HG02798 (cell line): ENCODE data around the gene ANKRD39.
"Not testable (repeated sequence)": the region's sequence is repeated elsewhere in the genome, so short reads cannot be mapped to it uniquely, and the experiment has no call there.

ENCODE experiments used
- ATAC-seq: cut with Tn5 transposase; IDR thresholded peaks from one replicate; pipeline ENCODE4 v1.9.1; 2021; ENCODE audit warnings: mild to moderate bottlenecking; ENCODE audit not compliant: unreplicated experiment, poor library complexity

ANKRD39 gene, protein sequence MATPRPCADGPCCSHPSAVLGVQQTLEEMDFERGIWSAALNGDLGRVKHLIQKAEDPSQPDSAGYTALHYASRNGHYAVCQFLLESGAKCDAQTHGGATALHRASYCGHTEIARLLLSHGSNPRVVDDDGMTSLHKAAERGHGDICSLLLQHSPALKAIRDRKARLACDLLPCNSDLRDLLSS

DNA sequence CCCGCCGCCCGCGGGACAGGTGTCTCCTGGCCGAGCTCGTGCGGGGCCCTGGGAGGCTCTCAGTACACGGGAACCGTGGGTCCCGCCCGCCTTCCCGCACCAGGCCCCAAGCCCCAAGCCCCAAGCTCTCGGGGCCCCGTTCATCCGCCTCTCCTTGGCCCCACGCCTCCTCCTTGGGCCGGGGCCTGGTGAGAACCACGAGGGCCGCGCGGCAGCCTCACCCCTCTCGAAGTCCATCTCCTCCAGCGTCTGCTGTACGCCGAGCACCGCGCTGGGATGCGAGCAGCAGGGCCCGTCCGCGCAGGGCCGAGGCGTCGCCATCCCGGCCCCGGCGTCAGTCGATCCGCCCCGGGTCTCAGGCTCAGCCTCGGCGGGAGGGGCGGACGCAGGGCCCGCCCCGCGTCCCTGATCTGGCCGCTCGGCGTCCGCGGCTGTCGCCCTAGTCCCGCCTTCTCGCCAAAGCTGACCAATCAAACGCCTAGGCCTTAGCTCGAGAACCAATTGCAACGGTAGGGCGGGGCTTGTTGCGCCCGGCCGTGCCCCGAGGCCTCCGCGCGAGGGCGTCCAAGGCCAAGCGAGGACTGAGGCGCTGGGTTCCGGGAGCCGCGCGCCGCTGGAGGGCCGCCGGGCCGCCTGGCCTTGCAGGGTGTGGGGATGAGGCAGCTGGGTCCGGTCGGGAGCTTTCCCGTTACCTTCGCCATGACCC lies at the start of gene ANKRD39:
TSS of gene ANKRD39 (minus strand) at position 350 of the 706 bp plus-strand sequence. CDS start at position 321, 29 bp downstream.
- ATAC-seq = peak; percentile 96

GRCh38 chr2:96906729-96907114 lies 48.9 kb upstream of the ANKRD39 start:
- ATAC-seq = no peak

DNA sequence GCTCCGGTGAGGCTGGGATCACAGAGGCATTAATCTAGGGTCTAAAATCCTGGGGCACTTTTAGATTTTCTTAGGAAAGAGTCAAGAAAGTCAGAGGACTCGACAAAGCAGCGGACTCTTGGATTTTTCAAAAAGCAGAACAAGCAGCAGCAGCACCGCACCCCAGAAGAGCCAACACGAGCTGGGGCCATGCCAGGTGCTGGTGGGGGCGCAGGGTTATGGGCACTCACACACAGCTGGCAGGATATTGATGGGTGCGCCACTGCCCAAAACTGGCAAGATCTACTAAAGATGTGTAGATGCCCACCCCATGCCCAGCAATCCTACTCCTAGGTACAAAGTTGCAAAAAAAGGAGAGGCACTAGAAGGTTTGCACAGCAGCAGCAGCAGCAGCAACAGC lies 46.0 kb upstream of the ANKRD39 start:
- ATAC-seq = no peak

GRCh38 chr2:96903318-96903717 lies 45.5 kb upstream of the ANKRD39 start:
- no peak for ATAC-seq

GRCh38 chr2:96900237-96900636 lies 42.4 kb upstream of the ANKRD39 start:
- ATAC-seq = no peak

DNA sequence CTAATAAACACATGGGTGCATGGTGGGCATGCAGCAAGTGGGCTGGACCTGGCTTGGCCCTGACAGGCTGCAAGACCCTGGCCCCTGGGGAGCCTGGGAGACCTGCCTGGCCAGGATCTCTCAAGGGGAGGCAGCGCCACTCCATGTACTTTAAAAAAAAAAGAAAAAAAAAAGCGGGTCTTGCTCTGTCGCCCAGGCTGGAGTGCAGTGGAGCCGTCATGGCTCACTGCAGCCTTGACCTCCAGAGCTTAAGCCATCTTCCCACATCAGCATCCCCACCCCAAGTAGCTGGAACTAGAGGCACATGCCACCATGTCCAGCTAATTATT lies 41.6 kb upstream of the ANKRD39 start:
- no peak for ATAC-seq

GRCh38 chr2:96898641-96899412 lies 41.0 kb upstream of the ANKRD39 start:
- ATAC-seq = no peak

DNA sequence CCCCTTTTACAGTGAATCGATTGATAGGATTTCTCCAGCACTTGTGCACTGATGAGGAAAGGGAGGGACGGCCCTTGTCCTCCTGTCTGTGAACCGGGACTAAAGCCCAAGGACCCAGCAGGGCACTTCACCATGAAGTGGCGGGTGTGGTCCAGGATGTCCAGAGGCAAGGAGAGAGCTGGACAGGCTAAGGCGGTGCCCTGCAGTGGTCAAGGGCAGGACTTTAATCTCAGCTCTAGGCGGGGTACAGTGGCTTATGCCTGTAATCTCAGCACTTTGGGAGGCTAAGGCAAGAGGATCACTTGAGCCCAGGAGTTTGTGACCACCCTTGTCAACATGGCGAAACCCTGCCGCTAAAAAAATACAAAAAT lies 40.3 kb upstream of the ANKRD39 start:
- no peak for ATAC-seq

- no peak for ATAC-seq
Measured at GRCh38 chr2:96897491-96898134, 39.8 kb upstream of the ANKRD39 start.

- ATAC-seq = no peak
Measured at GRCh38 chr2:96895746-96896651, 38.2 kb upstream of the ANKRD39 start.

GRCh38 chr2:96895032-96895745 lies 37.4 kb upstream of the ANKRD39 start:
- no peak for ATAC-seq

DNA sequence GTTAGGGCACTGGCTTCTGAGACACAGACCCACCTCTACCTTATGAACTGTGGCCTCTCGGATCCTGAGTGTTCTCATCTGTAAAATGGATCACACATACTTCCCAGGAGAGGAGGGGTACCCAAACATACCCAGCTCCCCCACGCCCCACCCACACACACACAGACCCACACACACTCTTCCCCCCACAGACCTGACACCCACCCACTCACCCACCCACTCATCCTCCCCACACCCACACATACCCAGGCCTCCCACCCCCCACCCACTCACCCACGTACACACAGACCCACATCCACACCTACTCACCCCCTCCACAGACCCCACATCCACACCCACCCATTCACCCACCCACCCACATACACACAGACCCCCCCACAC lies 36.3 kb upstream of the ANKRD39 start:
- no peak for ATAC-seq

DNA sequence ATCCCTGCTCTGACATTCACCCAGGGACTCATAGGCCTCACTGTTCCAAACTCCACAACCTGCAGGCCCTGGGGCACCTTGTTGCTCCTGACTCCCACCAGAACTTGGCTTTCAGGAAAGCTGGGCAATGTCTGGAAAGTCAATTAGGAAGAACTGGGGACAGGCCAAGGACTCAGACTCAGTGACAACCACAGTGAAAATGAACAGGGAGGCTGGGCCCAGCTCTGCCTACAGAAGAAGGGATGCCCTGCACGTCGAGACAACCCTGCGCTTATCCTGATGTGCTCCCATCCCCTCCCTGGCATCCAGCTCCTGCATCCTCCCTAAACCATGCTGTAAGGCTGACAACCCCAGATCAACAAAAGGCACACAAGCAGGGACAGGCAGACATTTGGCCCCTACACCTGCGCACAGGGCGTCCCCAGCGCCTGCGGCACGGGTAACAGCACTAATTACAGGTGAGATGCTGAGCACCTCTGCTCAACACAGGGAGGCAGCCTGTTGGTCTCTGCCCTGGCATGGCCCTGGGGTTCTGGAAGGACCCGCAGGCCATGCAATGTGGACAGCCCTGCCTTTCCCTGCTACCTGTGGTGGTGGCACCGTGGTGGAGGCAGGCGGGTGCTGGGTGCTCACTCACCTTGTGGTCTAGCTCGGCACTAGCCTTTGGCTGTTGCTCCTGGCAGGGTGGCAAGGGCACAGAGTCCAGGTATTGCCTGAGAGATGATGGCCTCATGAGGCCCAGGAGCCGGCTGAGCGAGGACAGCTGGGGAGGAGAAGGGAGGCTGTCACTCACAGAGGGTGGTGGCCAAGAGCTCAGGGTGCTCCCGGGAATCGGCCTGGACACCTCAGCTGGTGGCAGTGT lies 35.7 kb upstream of the ANKRD39 start:
- no peak for ATAC-seq

DNA sequence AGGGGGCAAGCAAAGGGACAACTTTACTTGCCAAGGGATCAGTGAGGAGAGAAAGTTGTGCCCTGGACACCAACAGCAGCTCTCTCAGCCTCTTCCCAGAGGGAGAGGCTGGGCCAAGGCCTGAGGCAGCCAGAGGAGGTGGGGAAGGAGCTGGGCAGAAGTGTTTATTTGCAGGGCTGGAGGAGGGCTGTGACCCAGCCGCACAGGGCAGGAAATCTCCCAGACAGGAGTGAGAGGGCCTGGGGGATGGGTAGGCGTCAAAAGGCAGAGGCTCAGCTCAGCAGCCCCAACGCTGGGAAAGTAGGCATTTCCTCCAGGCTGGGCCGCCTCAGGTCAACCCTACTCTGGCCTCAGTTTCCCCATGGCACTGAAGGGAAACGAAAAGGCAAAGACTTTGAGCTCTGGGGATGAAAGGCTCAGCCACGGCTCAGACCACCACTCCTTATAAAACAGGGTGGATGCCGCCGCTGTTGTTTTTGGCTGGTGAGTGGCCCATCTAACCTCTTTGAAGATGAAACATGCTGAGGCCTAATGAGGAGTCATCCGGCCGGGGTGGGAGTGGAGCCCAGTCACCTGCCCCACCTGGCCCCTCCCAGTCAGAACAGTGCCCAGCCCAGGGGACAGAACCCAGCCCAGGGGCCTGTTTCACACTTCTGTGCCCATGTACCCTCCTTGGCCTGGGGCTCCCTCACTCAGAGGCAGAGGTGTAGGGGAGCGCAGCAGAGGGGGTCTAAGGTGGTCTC lies 33.9 kb upstream of the ANKRD39 start:
- no peak for ATAC-seq

GRCh38 chr2:96890726-96891385 lies 33.0 kb upstream of the ANKRD39 start:
- no peak for ATAC-seq

DNA sequence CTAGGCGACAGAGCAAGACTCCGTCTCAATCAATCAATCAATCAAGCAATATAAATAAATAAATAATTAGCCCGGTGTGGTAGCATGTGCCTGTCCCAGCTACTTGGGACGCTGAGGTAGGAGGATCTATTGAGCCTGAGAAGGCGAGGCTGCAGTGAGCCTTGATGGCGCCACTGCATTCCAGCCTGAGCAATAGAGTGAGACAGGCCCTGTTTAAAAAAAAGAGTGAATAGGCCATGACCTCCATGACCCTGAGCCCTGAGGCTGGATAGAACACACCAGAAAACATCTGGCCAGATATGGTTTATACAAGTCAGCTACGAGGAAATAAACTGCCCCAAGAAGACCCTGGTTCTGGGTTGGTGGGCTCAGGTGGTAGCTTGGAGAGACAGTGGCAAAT lies 32.4 kb upstream of the ANKRD39 start:
- ATAC-seq = no peak

DNA sequence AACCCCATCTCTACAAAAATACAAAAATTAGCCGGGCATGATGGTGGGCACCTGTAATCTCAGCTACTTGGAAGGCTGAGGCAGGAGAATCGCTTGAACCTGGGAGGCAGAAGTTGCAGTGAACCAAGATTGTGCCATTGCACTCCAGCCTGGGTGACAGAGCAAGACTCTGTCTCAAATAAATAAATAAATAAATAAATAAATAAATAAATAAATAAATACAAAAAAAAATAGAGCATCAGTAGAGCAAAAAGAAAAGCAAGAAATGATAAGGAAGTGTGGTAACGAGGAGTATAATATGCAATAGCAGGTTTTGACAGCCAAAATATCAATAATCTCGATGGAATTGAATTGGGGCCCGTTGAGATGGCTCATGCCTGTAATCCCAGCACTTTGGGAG lies 31.7 kb upstream of the ANKRD39 start:
- ATAC-seq = not testable (repeated sequence)
